Dermis blood vessel endothelial cell (primary cell): Measurements from ENCODE around the gene ECEL1. TPM values are rescaled to one million over a fixed set of nuclear protein-coding genes. Genes with fewer than 3 reads are reported as not detected.
A peak's percentile ranks its signal among the peaks of the same experiment; 100 is the strongest.
"Not testable (repeated sequence)": the region's sequence is repeated elsewhere in the genome, so short reads cannot be mapped to it uniquely, and the experiment has no call there.

Source experiments
- DNase-seq: peaks from one replicate; pipeline ENCODE4 v3.0.0; 2010
- total RNA-seq: library from RNA; depleted of rRNA; stranded (reverse); fragments of >200 nt; gene quantifications from 2 replicates; pipeline ENCODE4 v1.2.3, GENCODE V29; 2014

Gene ECEL1
- total RNA-seq, 1 donor from 2014 or later = not detected

DNA sequence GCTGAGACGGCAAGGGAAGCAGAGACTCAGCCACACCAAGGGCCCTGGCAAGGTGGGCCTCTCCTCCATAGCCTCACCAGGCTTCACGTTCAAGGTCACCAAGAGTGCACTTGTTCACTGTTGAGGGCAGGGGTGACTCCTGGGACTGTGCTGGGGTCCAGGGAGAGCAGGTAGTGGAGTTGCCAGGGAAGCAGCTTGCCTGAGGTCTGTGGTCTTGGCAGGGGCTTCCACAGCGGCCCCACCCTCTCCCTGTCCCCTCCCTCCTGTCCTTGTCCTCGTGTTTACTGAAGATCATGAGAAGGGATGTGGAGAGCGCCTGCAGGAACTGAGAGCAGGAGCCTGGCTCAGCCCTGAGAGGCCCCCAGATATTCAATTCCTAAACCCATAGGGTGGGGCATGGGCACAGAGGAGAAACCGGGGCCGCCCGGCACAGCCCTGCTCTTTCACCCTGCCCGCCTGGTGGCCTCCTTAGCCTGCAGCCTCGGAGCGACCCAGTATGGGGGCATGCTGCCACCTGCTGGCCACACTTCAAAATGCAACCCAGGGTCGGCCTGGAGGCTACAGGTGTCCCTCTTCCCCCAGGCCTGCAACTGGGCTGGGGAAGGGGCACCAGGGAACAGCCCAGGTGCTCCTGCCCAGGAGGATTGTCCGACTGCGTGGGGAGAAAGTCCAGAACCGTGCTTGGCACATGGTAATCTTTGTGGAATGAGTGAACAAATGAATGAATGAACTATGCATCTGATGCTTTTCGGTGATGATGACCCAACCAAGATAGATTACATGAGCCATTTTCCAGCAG, 47.2 kb downstream of the ECEL1 start:
- DNase-seq = peak; percentile 84

DNA sequence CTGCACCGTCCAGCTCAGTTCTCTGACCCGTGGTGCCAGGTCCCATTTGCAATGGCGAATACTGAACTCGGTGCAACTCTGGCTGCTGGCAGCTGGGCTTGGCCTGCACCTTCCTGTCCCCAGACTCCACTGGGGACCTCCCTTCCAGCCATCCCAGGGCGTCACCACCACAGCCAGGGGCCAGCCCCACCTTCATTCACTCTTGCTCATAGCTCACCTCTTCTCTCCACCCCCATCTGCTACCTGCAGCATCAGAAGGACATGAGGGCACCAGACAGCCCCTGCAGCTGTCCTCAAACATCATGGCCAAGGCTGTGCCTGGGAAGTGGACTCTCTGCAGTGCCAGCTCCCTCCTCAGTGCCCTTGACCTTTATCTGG, 47.9 kb downstream of the ECEL1 start:
- DNase-seq = no peak

DNA sequence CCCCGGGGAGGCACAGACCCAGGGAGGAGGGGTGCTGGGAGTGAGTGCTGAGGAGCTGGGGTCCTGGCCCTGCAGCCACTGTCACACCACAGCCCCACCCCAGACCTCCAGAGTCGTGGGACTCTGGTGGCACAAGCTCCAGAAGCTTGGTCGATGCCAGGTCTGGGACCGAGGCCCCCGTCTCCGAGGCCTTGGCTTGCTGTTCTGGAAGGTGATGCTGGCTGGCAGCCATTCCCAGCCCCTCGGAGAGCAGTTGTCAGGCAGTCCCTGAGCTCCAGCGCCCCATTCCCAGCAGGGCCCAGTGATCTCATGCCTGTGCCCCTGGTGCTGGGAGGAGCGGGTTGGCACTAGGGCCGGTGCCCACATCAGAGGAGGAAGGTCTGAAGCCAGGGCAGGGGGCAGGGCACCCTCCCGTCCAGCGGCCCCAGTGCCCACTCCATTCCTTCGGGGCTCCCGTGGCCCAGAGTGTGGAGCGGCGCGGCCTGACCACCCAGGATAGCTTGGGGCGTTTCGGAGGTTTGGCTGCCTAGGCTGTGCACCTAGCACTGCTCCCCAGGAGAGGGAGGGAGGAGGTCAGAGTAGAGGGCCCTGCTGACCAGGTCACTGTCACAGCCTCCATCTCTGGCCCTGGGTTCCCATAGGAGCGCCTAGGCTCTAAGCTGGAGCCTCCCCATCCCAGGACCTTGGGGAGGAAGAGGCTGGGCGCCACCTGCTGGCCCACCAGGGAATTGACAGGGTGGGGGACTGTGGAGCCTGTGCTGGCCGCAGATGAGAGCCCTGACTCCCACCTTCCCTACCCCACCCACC, 48.5 kb downstream of the ECEL1 start:
- DNase-seq = peak; percentile 56

DNA sequence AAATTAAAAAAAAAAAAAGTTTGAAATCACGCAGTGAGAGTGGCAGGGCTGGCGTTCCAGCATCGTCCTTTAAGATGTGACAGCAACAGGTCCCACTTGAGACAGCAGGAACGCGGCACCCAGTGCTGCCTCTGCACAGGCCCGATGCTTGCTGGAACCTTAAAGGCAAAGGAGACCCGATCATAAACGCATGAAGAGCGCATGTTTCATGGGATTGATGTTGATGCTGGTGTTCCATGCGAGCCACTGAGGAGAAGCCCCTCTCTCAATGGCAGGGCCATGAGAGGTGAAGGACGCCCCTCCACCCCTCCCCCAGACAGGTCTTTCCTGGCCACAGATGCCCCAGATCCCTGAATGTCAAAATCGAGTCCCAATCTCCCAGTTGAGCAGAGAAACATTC, 49.5 kb downstream of the ECEL1 start:
- no peak for DNase-seq

DNA sequence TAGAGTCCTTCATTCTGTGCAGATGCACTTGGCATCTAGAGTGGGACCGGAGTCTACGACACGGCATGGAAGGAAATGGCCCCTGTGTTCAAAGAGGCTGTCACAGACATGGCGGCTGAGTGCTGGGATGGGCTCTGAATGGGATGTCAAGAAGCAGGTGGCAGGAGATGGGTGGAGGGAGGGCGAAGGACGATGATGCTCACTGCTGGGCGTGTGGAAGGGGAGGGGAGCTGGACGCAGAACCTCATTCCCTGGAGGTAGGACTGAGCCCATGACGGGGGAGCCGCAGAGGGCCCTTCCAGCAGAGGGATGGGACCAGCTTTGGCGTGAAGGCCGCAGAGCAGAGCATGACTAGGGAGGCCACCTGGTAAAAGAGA, 50.5 kb downstream of the ECEL1 start:
- no peak for DNase-seq

DNA sequence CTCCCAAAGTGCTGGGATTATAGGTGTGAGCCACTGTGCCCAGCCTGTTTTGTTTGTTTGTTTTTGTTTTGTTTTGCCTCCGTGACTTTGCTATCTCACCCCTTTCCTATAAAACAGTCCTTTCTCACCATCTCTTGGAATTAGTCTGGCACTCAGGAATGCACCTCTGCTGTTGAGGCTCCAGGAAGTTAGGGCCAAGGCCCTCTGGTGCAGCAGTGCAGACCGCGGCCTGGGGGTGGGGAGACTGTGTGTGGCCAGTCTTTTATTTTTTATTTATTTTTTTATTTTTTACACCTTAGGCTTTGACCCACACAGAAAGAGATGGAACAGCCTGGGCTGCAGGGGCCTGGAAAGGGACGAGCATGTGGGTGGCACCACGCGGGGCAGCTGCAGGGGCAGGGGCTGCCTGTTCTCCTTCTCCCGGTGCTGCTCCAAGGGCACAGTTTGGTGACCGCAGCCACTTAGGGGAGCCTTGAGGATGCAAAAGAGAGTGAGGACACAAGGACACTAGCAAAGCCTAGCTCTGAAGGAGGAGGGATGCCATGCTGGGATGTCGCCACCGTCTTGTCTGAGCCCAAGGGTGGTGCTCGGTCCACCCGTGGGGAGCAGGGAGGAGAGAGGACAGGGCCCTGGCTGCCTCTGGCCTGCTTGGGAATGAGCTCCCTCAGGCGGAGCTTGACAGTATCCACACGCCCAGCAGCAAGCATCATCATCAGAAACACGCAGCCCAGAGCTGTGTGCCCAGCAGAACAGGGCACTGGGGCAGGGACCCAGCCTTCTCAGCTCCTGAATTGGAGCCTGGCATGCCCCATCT, 51.0 kb downstream of the ECEL1 start:
- no peak for DNase-seq

DNA sequence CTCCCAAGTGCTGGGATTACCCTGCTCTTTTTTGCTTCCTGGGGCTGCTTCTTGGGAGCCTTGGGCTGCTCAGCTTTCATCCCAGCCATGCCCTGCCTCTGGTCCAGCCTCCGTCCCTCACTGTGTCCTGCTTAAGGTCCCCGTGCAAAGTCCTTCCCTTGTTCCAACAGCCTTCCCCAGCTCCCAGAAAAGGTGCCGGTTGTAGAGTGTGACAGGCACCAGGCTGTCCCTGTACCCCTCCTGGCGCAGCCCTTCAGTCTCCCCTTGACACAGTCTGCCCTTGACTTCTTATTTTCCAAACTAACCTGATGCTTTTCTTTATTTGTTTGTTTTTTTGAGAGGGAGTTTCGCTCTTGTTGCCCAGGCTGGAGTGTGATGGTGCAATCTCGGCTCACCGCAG, 51.8 kb downstream of the ECEL1 start:
- DNase-seq = no peak

DNA sequence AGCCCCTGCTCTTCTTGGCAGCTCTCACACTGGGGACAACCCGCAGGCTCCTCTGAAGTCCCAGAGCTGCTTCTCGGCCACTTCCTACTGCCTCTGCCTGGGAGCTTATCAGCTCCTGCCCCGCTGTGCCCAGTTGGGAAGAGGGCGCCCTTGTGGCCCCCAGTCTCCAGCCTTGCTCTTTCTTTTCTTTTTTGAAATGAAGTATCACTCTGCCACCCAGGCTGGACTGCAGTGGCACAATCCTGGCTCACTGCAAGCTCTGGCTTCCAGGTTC, 52.3 kb downstream of the ECEL1 start:
- no peak for DNase-seq

DNA sequence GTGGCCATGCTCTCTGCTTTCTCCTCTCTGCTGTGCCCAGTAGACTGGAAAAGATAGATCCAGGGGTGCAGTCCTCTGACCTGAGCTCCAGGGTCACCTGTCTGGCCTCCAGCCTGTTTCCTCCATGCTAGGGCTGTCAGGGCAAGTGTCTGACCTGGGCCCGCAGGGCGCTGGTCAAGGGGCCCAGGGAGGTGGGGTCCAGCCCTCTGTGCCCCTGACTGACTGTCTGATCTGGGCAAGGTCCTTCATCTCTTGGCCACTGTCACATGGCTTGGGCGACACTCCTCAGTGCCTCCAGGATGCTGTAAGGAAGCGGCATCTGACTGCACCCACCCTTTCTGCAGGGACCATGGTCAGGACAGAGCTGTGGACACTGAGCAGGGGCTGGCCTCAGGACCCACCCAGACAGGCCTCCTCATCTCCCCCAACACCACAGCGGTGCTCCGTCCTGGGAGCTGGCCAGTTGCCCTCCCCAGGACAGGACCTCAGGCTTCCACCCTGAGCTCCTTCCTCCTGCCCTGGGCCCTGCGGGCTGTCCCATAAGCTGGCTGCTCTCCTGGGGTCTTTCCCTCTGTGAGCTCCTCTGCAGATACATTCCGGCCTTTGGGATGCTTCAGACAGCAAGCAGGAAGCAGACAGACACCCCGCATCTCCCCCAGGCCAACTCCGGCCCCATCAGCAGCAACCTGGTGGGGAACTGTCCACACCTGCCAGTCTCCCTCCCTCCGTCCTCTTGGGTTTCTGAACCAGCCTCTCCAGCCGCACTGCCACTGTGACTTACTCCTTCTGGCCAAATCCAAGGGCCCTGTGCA, 52.9 kb downstream of the ECEL1 start:
- DNase-seq = no peak

DNA sequence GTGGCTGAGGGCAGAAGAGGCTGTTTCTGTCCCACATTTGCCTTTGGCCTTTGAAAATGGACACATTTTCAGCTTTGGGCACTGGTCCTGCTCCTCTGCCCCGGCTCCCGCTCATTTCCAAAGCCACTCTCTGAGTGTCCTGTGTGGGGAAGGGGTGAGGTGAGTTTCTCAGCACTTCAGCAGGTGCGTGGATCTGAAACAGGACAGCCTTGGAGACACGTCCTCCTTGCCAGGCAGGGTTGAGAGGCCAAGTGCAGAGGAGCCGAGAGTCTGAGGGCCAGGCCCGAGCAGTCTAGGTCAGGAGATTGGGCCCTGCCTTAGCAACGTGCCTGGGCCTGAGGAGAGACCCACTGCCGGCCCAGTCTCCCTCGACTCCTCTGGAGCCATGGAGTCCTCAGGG, 53.5 kb downstream of the ECEL1 start:
- no peak for DNase-seq

DNA sequence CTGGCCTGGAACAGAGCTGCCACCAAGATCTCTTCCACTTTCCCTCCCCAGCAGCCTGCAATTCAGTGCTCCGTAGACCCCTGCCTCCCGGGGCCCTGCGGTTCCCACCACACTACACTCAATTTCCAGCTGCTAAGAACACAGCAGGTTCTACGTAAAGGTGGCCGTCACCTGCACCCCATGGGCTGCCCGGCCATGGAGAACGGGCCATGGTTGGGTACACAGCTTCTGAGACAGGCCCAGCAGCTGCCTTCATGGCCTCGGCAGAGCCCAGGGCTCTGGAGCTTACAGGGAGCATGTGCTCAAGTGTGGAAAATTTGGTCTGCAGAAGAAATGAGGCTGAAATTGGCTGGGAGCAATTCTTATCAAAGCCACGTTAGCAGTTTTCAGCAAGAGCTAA, 54.0 kb downstream of the ECEL1 start:
- DNase-seq = not testable (repeated sequence)

DNA sequence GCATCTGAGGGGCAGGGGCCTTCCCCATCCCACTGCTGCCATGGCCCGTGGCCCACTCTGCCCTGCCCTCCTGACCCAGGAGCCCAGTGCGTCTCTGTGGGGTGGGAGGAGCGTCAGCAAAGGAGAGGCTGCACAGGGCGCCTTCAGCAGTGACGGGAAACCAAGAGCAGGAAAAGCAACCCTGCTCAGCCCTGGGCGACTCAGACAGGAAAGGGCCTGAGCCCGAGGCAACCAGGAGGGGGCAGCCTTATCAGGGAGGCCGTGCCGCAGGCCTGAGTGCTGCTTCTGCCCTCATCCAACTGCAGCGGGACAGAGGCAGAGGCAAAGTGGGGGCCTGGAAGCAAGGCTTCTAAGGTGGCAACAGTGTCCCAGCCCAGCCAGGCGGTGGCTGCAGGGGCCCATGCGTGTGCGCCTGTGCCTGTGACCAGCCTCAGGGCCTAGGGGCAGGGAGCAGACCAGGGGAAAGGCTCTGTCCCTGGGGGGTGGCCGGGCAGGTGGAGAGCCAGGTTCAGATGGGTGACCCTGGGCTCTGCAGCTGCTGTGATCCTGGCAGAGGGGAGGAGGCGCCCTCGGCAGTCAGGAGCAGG, 54.9 kb downstream of the ECEL1 start:
- DNase-seq = no peak

DNA sequence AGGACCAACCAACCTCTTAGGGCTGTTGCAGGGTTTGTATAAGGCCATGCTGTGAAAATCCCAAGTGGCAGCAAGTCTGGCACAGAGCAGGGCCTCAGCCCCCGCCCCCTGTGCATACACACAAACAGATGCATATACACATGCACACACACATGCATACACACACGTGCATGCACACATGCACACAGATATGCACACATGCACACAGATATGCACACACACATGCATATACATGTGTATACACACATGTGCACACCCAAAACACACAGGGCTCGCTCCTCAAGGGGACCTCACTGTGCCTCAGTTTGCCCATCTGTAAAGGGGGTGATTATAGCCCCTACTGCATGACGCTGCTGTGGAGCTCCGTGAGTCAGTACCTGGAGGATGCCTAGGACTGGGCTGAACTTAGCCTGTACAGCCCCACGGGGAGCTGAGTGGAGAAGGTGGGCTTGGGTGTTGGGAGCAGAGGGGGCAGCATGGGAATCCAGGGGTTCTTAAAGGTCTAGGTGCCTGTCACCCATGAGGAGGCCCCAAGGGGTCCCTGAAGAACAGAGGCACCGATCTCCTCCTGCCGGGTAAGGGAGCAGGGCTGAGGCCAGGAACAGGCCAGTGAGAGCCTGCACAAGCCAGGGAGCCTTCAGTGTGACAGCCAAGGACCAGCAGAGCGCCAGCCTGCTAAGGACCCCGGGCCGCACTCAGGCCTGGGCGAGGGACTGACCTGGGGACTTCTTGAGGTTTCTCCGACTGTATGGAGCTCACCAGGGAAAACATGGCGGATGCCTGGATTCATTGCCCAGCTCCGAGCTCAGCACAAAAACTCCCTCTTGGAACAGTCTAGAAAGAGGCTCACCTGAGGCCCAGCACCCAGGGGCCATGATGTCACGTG, 55.7 kb downstream of the ECEL1 start:
- no peak for DNase-seq

Other genes with a start within 250 kb of the ECEL1 start
- gene ALPP, start 109.1 kb downstream of the ECEL1 start, total RNA-seq = not detected in 2 replicates
- gene ALPG, start 81.0 kb downstream of the ECEL1 start, total RNA-seq = 0.05 TPM in 1 of 2 replicates, not detected in the other
- gene ALPI, start 31.7 kb downstream of the ECEL1 start, total RNA-seq = not detected in 2 replicates
- gene PRSS56, start 32.6 kb upstream of the ECEL1 start, total RNA-seq = not detected in 2 replicates
- not detected in 2 replicates for gene CHRND, start 38.3 kb upstream of the ECEL1 start, total RNA-seq
- not detected in 2 replicates for gene CHRNG, start 51.9 kb upstream of the ECEL1 start, total RNA-seq
- gene TIGD1, start 62.7 kb upstream of the ECEL1 start, total RNA-seq = 1.3 and 1.5 TPM in 2 replicates
- 102 and 112 TPM in 2 replicates for gene EIF4E2, start 62.9 kb upstream of the ECEL1 start, total RNA-seq
- 0.14 and 0.17 TPM in 2 replicates for gene EFHD1, start 145.8 kb upstream of the ECEL1 start, total RNA-seq
- 54.4 and 57.2 TPM in 2 replicates for gene GIGYF2, start 209.5 kb upstream of the ECEL1 start, total RNA-seq